ENCODE results near the gene KLHL5.
A peak's percentile ranks its signal among the peaks of the same experiment; 100 is the strongest.

Gene KLHL5

GRCh38 chr4:39044364-39044955 is 17.6 kb upstream of the KLHL5 start:
- DNase-seq (ENCODE audit: low spot score), result peak; percentile 90

GRCh38 chr4:39044956-39045826 is 16.8 kb upstream of the KLHL5 start:
- no peak for DNase-seq (ENCODE audit: low spot score)

GRCh38 chr4:39045827-39046221 is 16.2 kb upstream of the KLHL5 start:
- DNase-seq (ENCODE audit: low spot score), result no peak

- no peak for DNase-seq (ENCODE audit: low spot score)
Measured at GRCh38 chr4:39046249-39046648, 15.8 kb upstream of the KLHL5 start.

GRCh38 chr4:39047681-39048080 is 14.4 kb upstream of the KLHL5 start:
- no peak for DNase-seq (ENCODE audit: low spot score)

GRCh38 chr4:39048311-39048710 is 13.7 kb upstream of the KLHL5 start:
- no peak for DNase-seq (ENCODE audit: low spot score)

- DNase-seq (ENCODE audit: low spot score), result no peak
Measured at GRCh38 chr4:39050590-39050989, 11.4 kb upstream of the KLHL5 start.

- DNase-seq (ENCODE audit: low spot score), result no peak
Measured at GRCh38 chr4:39051492-39051891, 10.5 kb upstream of the KLHL5 start.

- no peak for DNase-seq (ENCODE audit: low spot score)
Measured at GRCh38 chr4:39053983-39054382, 8.0 kb upstream of the KLHL5 start.

GRCh38 chr4:39054497-39054896 is 7.5 kb upstream of the KLHL5 start:
- no peak for DNase-seq (ENCODE audit: low spot score)

GRCh38 chr4:39056023-39056422 is 6.0 kb upstream of the KLHL5 start:
- DNase-seq (ENCODE audit: low spot score), result no peak

- DNase-seq (ENCODE audit: low spot score), result no peak
Measured at GRCh38 chr4:39061457-39061856, 575 bp upstream of the KLHL5 start.

- no peak for DNase-seq (ENCODE audit: low spot score)
Measured at GRCh38 chr4:39062770-39063097, 702 bp downstream of the KLHL5 start.

GRCh38 chr4:39063430-39063829 is 1.4 kb downstream of the KLHL5 start:
- no peak for DNase-seq (ENCODE audit: low spot score)

- no peak for DNase-seq (ENCODE audit: low spot score)
Measured at GRCh38 chr4:39066371-39066770, 4.3 kb downstream of the KLHL5 start.

- DNase-seq (ENCODE audit: low spot score), result no peak
Measured at GRCh38 chr4:39067031-39067430, 5.0 kb downstream of the KLHL5 start.

- DNase-seq (ENCODE audit: low spot score), result no peak
Measured at GRCh38 chr4:39067451-39067850, 5.4 kb downstream of the KLHL5 start.

- DNase-seq (ENCODE audit: low spot score), result no peak
Measured at GRCh38 chr4:39068907-39069306, 6.9 kb downstream of the KLHL5 start.

- no peak for DNase-seq (ENCODE audit: low spot score)
Measured at GRCh38 chr4:39078829-39079228, 16.8 kb downstream of the KLHL5 start.

- no peak for DNase-seq (ENCODE audit: low spot score)
Measured at GRCh38 chr4:39083164-39083563, 21.1 kb downstream of the KLHL5 start.

- no peak for DNase-seq (ENCODE audit: low spot score)
Measured at GRCh38 chr4:39085891-39086290, 23.9 kb downstream of the KLHL5 start.

- DNase-seq (ENCODE audit: low spot score), result no peak
Measured at GRCh38 chr4:39096847-39097246, 34.8 kb downstream of the KLHL5 start.

- no peak for DNase-seq (ENCODE audit: low spot score)
Measured at GRCh38 chr4:39097290-39097689, 35.3 kb downstream of the KLHL5 start.

GRCh38 chr4:39102297-39102696 is 40.3 kb downstream of the KLHL5 start:
- DNase-seq (ENCODE audit: low spot score), result no peak

All from putamen (tissue), 1 donor.